K562 (cell line): Measurements from ENCODE around the gene TMEM139. TPM values are rescaled to one million over a fixed set of nuclear protein-coding genes. Genes with fewer than 3 reads are reported as not detected.

ENCODE experiments used
- ATAC-seq: fragments of 200-7000 bp; cut with Tn5 transposase; 3 replicates; pipeline ENCODE4 v1.9.1; 2020; ENCODE audit warnings: moderate library complexity
- BruUV-seq: library from RNA; stranded (reverse); fragments of 400-500 nt; replicated peaks from 2 replicates; lab custom pipeline; 2021; lab: Mats Ljungman, UMichigan
- CTCF ChIA-PET: fragments of 300-600 bp; formaldehyde crosslinking; extraction: SDS; loops from one replicate; lab custom pipeline; 2021; ENCODE audit warnings: low intra/inter-chr PET ratio; lab: Yijun Ruan, JAX
- POLR2A ChIA-PET: fragments of 300-600, 350-650 bp; sonication (Branson Sonifier 250); formaldehyde crosslinking; extraction: SDS; loops from one replicate; lab custom pipeline; 2021; ENCODE audit warnings: antibody characterized with exemption, inconsistent platforms; lab: Yijun Ruan, JAX
- DNase-seq, 4 experiments: peaks; one replicate each; pipeline versions ENCODE4 v3.0.0 to v3.0.0-alpha.2; 2011 to 2018; ENCODE audit warnings: low spot score in 3 of 4, mixed read lengths in 3 of 4; ENCODE audit errors: extremely low read depth in 1 of 4
- FAIRE-seq: peaks from 2 replicates; lab custom pipeline; 2011; peaks lifted over from hg19 to GRCh38; lab: Jason Lieb, UNC
- H2AFZ ChIP-seq: 2 replicates; pipeline ENCODE4 v1.6.0; 2011; ENCODE audit warnings: low read depth, low read length, control low read depth, inconsistent platforms
- H3K27ac ChIP-seq: fragments of 200-600 bp; 3 replicates; pipeline ENCODE4 v1.8.0; 2011; ENCODE audit warnings: low read depth, mild to moderate bottlenecking, control low read depth, inconsistent platforms, low read length, moderate library complexity, mixed read lengths; ENCODE audit errors: extremely low read depth
- H3K27me3 ChIP-seq, 2 experiments: fragments of 300-600 bp in 1 of 2; 2 replicates in 1 of 2; 3 replicates in 1 of 2; pipeline versions ENCODE4 v1.6.0 to v1.8.0; 2011; ENCODE audit warnings: inconsistent platforms in 2 of 2, low read length in 2 of 2, mild to moderate bottlenecking in 1 of 2, mixed read lengths in 1 of 2, moderate library complexity in 1 of 2; ENCODE audit not compliant: control insufficient read depth in 2 of 2, insufficient read depth in 2 of 2
- H3K36me3 ChIP-seq: fragments of 300-600 bp; 3 replicates; pipeline ENCODE4 v1.8.0; 2011; ENCODE audit warnings: mild to moderate bottlenecking, low read length, inconsistent platforms; ENCODE audit not compliant: control insufficient read depth, insufficient read depth
- H3K4me1 ChIP-seq, 2 experiments: fragments of 200-600 bp in 1 of 2; replicated peaks in 1 of 2; 2 replicates in 1 of 2; 3 replicates in 1 of 2; pipeline versions ENCODE4 v1.5.1 to v1.8.0; 2011; ENCODE audit warnings: inconsistent platforms in 2 of 2, low read length in 2 of 2, mild to moderate bottlenecking in 1 of 2, mixed read lengths in 1 of 2, moderate library complexity in 1 of 2; ENCODE audit not compliant: control insufficient read depth in 2 of 2, insufficient read depth in 2 of 2
- H3K4me2 ChIP-seq: 2 replicates; pipeline ENCODE4 v1.6.1; 2011; ENCODE audit warnings: low read length, control low read depth, inconsistent platforms, mixed read lengths; ENCODE audit not compliant: insufficient read depth
- H3K4me3 ChIP-seq: fragments of 200-600 bp; sonication (generic), shearing (Covaris generic); 2 replicates; pipeline ENCODE4 v1.5.1; 2016; ENCODE audit warnings: control low read depth, inconsistent platforms
- H3K79me2 ChIP-seq: fragments of 200-600 bp; 3 replicates; pipeline ENCODE4 v1.8.0; 2011; ENCODE audit warnings: low read length, inconsistent platforms; ENCODE audit not compliant: control insufficient read depth, insufficient read depth
- H3K9ac ChIP-seq, 2 experiments: 2 replicates each; pipeline versions ENCODE4 v1.6.0 to v1.6.1; 2011; ENCODE audit warnings: low read depth in 2 of 2, low read length in 2 of 2, control low read depth in 1 of 2, inconsistent platforms in 1 of 2, mild to moderate bottlenecking in 1 of 2, mixed read lengths in 1 of 2; ENCODE audit not compliant: insufficient read depth in 1 of 2
- H3K9me1 ChIP-seq: one replicate; pipeline ENCODE4 v1.6.0; 2011; ENCODE audit warnings: inconsistent platforms, mild to moderate bottlenecking, low read length, moderate library complexity; ENCODE audit not compliant: control insufficient read depth, insufficient read depth
- H3K9me3 ChIP-seq: replicated peaks from 2 replicates; pipeline ENCODE4 v1.5.1; 2011; ENCODE audit warnings: low read depth, low read length, inconsistent platforms; ENCODE audit not compliant: control insufficient read depth, insufficient read depth
- H4K20me1 ChIP-seq: replicated peaks from 2 replicates; pipeline ENCODE4 v1.6.1; 2011; ENCODE audit warnings: low read length, inconsistent platforms, mixed read lengths; ENCODE audit not compliant: control insufficient read depth, insufficient read depth
- CBFA2T3 ChIP-seq: fragments of 450-650 bp; IDR thresholded peaks from 2 replicates; pipeline ENCODE4 v1.6.1; 2017
- DDX20 ChIP-seq: fragments of 450-650 bp; IDR thresholded peaks from 2 replicates; pipeline ENCODE4 v1.6.1; 2016; ENCODE audit warnings: missing genetic modification characterization, low read depth, mild to moderate bottlenecking, missing compliant biosample characterization, moderate library complexity
- NFIC ChIP-seq: fragments of 450-650 bp; IDR thresholded peaks from 2 replicates; pipeline ENCODE4 v1.6.1; 2017; ENCODE audit warnings: mild to moderate bottlenecking, inconsistent platforms
- TCF3 ChIP-seq: sonication (generic); formaldehyde crosslinking; IDR thresholded peaks from 2 replicates; pipeline ENCODE4 v1.4.0; 2020; ENCODE audit warnings: mild to moderate bottlenecking, missing genetic modification reagents
- ZNF445 ChIP-seq: fragments of 250-450 bp; sonication (Bioruptor Pico); IDR thresholded peaks from 2 replicates; pipeline ENCODE4 v1.4.0; 2020; ENCODE audit warnings: low read depth, mild to moderate bottlenecking, moderate library complexity
- ZNF507 ChIP-seq: conservative IDR thresholded peaks from 2 replicates; pipeline ENCODE4 v1.6.1; 2017; ENCODE audit warnings: missing genetic modification characterization, missing compliant biosample characterization
- WGBS: fragments of 100-300 bp; shearing (Covaris generic); methylation state at CpG from one replicate; pipeline ENCODE4 v1.1.6; 2016; ENCODE audit warnings: low coverage, mixed read lengths; ENCODE audit not compliant: insufficient coverage; ENCODE audit errors: missing lambda C conversion rate; 5-methylcytosine and 5-hydroxymethylcytosine counted together
- in situ Hi-C: fragments of 300-500 bp; cut with MboI; formaldehyde crosslinking; loops from 4 replicates; pipeline ENCODE4 v1.15.0; 2018; ENCODE audit warnings: inconsistent platforms, mixed read lengths
- intact Hi-C: fragments of 100-400 bp; cut with micrococcal nuclease; formaldehyde crosslinking; loops from 2 replicates; pipeline ENCODE4 v1.14.2; 2022
- polyA plus RNA-seq, 8 experiments: library from polyadenylated mRNA; depleted of rRNA in 4 of 8; stranded (reverse) in 5 of 8; unstranded in 3 of 8; fragments of >200 nt; fragmentation: Nextera tagmentation in 2 of 8; fragmentation: Illumina TruSeq in 1 of 8; extraction: Ambion mirVana in 2 of 8; extraction: Trizol in 1 of 8; gene quantifications; 2 replicates each; pipeline versions ENCODE4 v1.2.1 to v1.2.3, GENCODE V29; 2011 to 2014; ENCODE audit warnings: inconsistent platforms in 1 of 8, missing spikeins in 1 of 8
- total RNA-seq, 7 experiments: library from RNA; depleted of rRNA in 6 of 7; stranded (reverse); fragments of >200 nt in 6 of 7; fragmentation: Illumina TruSeq in 2 of 7; extraction: Trizol in 2 of 7; gene quantifications; 2 replicates each; pipeline versions ENCODE4 v1.2.1 to v1.2.3, GENCODE V29; 2011 to 2021; ENCODE audit warnings: low replicate concordance in 1 of 7

TMEM139 gene
- total and polyA plus RNA-seq, 9 of the 15 experiments (the other 6 are each of a cell fraction or from before 2014, with no cell fraction given) = 0.27 to 1.8 (median 0.79) TPM

DNA sequence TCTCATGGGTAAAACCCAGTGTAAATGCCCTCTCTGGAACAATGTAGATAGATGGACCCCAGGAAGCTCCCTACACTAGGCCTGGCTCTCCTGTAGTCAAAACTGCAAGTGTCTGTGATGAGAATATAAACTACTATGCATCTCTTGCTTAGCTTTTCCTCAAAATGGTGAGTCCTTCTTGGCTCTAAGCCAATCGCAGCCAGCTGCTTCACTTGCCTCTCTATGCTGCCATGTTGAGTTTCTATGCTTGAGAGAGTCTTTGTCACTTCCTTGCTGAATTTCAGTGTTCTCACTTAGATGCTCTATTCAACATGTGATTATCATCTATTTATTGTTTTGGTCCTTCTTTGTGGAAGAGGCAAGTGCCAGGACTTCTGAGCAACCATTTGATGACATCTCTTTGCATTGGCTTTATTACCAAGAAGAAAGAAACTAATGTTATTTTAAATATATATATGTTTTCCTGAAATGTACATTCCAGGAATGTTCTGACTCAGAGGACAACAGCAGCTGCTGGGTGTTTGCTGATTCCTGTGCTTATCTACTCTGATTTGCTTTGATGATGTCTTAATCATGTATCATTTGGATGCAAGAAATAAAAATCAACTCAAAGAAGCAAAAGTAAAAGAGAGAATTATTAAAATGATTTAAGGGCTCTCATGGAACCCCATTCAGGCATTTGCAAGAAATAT lies 46.3 kb upstream of the TMEM139 start:
- H3K27ac ChIP-seq = no peak overlapping the region
- TF ChIP-seq DDX20 (tag) (no peak), CBFA2T3 (no peak), ZNF445 (CRISPR knock-in tag) (no peak), NFIC (peak; percentile 79), ZNF507 (no peak), TCF3 (no peak)
- no peak for DNase-seq
- WGBS = 0% methylated on average over 1 of the region's 1 CpG
- ChIA-PET POLR2A (interaction anchor here (0.6 kb wide), 1 partner anchor 1301 kb away, joined by 3 read pairs; no protein-coding TSS in a partner anchor), CTCF (no interaction called here)
- in situ Hi-C loops = no loop called here
- H3K9ac ChIP-seq = no peak overlapping the region
- ATAC-seq = no peak
- BruUV-seq = no TSS peak
- no peak overlapping the region for H3K4me2 ChIP-seq
- no peaks in the 10 kb centered on the region for H3K36me3 ChIP-seq
- no peaks in the 10 kb centered on the region for H3K79me2 ChIP-seq
- H3K27me3 ChIP-seq = no peaks in the 10 kb centered on the region
- intact Hi-C loops = no loop called here
- H3K4me1 ChIP-seq = no peaks in the 10 kb centered on the region; a peak in 1 of 5 replicates
- H3K9me1 ChIP-seq = no peaks in the 10 kb centered on the region
- H4K20me1 ChIP-seq = no peaks in the 10 kb centered on the region
- peaks cover 3% of the 10 kb centered on the region for H3K9me3 ChIP-seq
- no peak overlapping the region for H3K4me3 ChIP-seq
- FAIRE-seq = no peak
- H2AFZ ChIP-seq = no peak overlapping the region
